HG03565 (cell line): ENCODE results near the gene PGAM2.

Source experiments
- ATAC-seq: cut with Tn5 transposase; IDR thresholded peaks from one replicate; pipeline ENCODE4 v1.9.1; 2021; ENCODE audit warnings: mild to moderate bottlenecking, moderate library complexity; ENCODE audit not compliant: unreplicated experiment

The PGAM2 gene

GRCh38 chr7:44103923-44104859 is 38.8 kb upstream of the PGAM2 start, which contains the start of gene AEBP1:
Gene AEBP1 (plus strand): TSS chr7:44104345. CDS start chr7:44104666, 321 bp downstream.
- ATAC-seq = no peak

GRCh38 chr7:44103566-44103922 is 38.2 kb upstream of the PGAM2 start:
- ATAC-seq = no peak

GRCh38 chr7:44102846-44103565 is 37.6 kb upstream of the PGAM2 start:
- no peak for ATAC-seq

GRCh38 chr7:44101966-44102845 is 36.8 kb upstream of the PGAM2 start:
- no peak for ATAC-seq

- no peak for ATAC-seq
Observed at GRCh38 chr7:44101303-44101965, 36.1 kb upstream of the PGAM2 start.

GRCh38 chr7:44100458-44101302 is 35.3 kb upstream of the PGAM2 start:
- ATAC-seq = no peak

- no peak for ATAC-seq
Observed at GRCh38 chr7:44099669-44100068, 34.3 kb upstream of the PGAM2 start.

- no peak for ATAC-seq
Observed at GRCh38 chr7:44098092-44099068, 33.0 kb upstream of the PGAM2 start.

- no peak for ATAC-seq
Observed at GRCh38 chr7:44097064-44097932, 31.9 kb upstream of the PGAM2 start.

GRCh38 chr7:44096326-44096881 is 31.0 kb upstream of the PGAM2 start:
- ATAC-seq = no peak

GRCh38 chr7:44095781-44096180 is 30.4 kb upstream of the PGAM2 start:
- no peak for ATAC-seq

- ATAC-seq = no peak
Observed at GRCh38 chr7:44094883-44095592, 29.7 kb upstream of the PGAM2 start.

- ATAC-seq = no peak
Observed at GRCh38 chr7:44094365-44094764, 29.0 kb upstream of the PGAM2 start.

GRCh38 chr7:44093102-44093641 is 27.8 kb upstream of the PGAM2 start:
- no peak for ATAC-seq

GRCh38 chr7:44087911-44088838 is 22.8 kb upstream of the PGAM2 start:
- no peak for ATAC-seq
